ENCODE measurements around the gene CTAG1B. TPM values are rescaled to one million over a fixed set of nuclear protein-coding genes. Genes with fewer than 3 reads are reported as not detected.
"Not testable (repeated sequence)": the region's sequence is repeated elsewhere in the genome, so short reads cannot be mapped to it uniquely, and the experiment has no call there.

The CTAG1B gene
- total RNA-seq, 1 experiment from 2014 or later = not detected

DNA sequence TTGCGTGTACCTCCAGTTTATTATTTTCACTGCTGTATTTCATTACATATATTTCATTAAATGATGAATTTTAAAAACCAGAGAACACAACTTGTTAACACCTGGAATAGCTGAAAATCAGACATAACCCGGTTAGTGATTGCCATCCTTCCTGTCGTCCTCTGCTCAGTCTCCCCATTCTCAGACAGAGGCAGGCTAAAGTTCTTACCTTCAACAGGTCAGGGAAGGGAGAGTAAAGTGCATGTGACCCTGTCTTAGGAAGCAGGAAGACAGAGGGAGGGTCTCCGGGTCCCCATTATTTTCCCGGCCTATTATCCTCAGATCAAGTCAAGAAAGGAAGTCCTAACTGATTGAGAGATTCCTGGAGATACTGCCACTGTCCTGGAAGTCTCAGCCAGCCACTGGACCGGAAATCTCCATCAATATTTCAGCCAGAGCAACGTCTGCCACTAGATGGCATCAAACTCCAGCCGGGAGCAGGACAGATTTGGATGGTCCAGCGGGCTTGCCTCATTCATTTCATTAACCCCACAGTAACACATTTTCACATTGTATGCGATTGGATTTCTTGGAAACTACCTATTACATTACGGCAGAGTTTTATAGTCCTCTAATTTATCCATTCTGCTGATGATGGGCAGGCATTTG lies 1.8 kb upstream of the CTAG1B start:
- DNase-seq (ENCODE audit: low read depth) = not testable (repeated sequence)

- DNase-seq (ENCODE audit: low read depth) = not testable (repeated sequence)
Measured at GRCh38 chrX:154613586-154613985, 5.5 kb downstream of the CTAG1B start.

DNA sequence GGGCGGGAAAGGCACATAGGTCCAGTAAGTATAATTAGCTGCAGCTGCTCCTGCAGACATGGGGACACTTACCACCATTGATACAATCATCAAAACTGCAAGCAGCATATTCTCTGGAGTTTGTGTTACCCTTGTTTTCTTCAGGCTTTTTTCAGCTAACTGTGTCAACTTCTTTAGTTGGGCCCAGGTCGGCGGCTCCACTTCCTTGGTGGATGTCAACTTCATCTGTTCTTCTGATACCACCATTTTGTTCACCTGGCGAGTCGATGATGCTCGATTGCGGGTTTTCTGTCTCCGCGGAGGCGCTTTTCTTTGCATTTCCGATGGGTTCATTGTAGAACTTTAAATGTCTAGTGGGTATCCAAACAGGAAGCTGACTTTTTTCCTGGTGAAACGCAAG lies 7.9 kb downstream of the CTAG1B start:
- not testable (repeated sequence) for DNase-seq (ENCODE audit: low read depth)

GRCh38 chrX:154608823-154609222 lies 10.3 kb downstream of the CTAG1B start:
- DNase-seq (ENCODE audit: low read depth) = not testable (repeated sequence)

DNA sequence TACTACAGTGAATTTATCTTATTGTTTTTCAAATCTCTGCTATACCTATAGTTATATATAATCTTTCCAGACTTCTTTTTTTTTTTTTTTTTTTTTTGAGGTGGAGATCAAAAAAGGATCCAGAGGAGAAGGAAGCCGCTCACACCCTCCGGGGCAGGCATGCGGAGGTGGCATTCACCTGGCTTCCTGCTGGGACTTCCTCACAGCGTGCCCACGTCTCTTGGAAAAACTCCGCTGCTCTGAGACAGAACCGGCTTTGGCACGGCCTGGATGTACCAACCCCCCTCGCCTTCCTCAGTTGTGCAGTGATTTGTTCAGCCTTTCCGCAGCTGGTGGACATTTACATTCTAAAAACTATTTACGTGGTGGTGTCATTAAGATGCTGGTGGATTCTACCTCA lies 11.1 kb downstream of the CTAG1B start:
- DNase-seq (ENCODE audit: low read depth) = not testable (repeated sequence)

DNA sequence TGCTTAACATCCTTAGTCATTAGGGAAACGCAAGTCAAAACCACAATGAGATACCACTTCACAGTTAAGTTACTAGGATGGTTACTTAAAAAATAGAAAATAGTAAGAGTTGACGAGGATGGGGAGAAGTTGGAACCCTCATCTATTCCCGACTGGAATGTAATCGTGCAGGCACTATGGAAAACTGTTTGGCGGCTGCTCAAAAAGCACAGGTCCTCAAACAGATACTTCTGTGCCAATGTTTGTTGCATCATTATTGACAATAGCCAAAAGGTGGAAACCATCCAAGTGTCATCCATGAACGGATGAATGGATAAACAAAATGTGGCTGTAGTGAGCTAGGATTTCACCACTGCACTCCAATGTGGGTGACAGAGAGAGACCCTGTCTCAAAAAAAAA lies 11.7 kb downstream of the CTAG1B start:
- no peak for DNase-seq (ENCODE audit: low read depth)

DNA sequence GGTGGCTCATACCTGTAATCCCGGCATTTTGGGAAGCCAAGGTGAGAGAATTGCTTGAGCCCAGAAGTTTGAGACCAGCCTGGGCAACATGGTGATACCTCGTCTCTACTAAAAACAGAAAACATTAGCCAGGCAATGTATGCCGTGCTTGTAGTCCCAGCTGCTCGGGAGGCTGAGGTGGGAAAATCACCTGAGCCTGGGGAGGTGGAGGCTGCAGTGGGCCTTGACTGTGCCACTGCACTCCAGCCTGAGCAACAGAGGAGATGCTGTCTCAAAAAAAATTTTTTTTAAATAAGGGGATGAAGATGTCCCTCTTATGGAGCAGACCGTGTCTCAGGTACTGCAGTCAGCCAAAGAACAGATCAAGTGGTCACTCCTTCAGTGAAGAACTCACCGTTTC lies 13.5 kb downstream of the CTAG1B start:
- no peak for DNase-seq (ENCODE audit: low read depth)

GRCh38 chrX:154603438-154604430 lies 15.3 kb downstream of the CTAG1B start:
- DNase-seq (ENCODE audit: low read depth) = peak; percentile 80

GRCh38 chrX:154602766-154603437 lies 16.2 kb downstream of the CTAG1B start:
- DNase-seq (ENCODE audit: low read depth) = no peak

- DNase-seq (ENCODE audit: low read depth) = no peak
Measured at GRCh38 chrX:154602226-154602625, 16.9 kb downstream of the CTAG1B start.

DNA sequence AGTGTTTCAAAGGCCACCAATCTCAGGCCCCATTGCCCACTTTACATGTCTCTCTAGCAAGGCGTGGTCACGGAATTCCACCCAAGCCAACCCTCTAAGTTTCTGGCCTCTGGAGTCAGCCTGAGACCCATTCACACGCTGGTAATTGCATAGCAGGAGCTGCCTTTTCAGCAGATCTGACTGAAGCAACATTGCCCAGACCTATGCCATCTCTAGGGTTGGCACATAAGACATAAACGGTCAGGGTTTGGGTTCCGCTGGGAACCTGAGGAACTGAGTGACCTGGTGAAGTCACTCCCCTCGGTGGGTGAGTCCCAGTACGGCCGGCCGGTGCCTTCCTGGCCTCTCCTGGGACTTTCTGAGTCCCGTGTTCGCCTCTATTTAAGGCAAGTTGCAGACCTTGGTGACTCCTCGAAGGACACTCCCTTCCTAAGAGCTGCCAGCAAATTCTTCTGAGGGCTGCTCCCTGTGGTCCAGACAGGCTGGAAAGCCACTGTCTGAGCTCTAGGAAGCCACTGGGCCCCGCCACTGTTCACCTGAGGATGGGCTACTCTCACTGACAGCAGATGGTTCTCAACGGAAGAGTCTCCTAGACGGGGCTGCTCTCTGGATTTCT lies 18.2 kb downstream of the CTAG1B start:
- DNase-seq (ENCODE audit: low read depth) = peak; percentile 53

- no peak for DNase-seq (ENCODE audit: low read depth)
Measured at GRCh38 chrX:154599531-154599930, 19.6 kb downstream of the CTAG1B start.

DNA sequence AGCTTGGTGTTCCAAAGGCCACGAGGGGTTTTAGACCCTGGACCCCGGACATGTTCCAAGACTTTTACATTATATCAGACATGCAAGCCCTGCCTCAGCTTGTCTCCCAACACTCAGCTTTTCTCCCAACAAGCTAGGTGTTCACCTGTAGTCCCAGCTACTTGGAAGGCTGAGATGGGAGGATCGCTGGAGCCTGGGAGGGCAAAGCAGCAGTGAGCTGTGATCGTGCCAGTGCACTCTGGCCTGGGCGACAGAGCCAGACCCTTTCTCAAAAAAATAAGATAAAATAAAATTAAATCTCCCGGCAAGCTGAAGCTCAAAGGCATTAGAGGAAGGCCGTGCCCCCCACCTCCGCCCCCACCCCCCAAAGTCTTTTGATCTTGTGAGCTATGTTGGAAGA lies 20.4 kb downstream of the CTAG1B start:
- no peak for DNase-seq (ENCODE audit: low read depth)

DNA sequence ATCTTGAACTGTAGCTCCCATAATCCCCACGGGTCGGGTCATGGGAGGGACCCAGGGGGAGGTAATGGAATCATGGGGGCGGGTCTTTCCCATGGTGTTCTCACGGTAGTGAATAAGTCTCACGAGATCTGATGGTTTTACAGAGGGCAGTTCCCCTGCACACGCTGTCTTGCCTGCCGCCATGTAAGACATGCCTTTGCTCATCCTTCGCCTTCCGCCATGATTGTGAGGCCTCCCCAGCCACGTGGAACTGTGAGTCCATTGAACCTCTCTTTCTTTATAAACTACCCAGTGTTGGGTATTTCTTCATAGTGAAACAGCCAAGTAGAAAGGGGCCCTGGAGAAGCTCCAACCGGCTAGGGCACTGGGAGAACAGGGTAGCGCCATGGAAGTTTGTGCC lies 21.9 kb downstream of the CTAG1B start:
- no peak for DNase-seq (ENCODE audit: low read depth)

GRCh38 chrX:154596290-154596929 lies 22.7 kb downstream of the CTAG1B start:
- DNase-seq (ENCODE audit: low read depth) = peak; percentile 75

DNA sequence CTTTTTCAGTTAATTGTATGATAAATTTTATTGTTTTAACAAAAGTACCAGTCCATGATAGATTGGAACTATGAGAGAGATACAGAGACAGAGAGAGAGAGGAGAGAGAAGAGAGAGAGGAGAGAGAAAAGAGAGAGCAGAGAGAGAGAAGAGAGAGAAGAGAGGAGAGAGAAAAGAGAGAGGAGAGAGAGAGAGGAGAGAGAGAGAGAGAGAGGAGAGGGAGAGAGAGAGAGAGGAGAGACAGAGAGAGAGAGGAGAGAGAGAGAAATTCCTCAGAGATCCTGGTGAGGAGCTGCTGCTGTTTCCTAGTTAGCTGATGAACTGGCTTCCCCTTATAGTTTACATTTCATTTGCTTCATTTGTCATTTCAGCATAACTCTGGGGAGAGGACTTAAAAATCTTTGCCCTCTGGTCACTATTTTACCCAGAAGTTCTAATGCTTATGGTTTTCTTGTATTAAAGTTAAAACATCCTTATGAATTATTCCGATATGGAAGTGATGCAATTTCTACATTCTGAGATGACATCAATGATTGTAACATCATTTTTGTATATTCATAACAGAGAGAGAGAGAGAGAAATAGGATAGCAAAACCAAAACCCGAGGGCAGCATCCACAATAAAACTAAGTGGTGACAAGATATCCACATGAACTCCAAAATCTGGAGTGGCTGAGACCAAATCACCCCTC lies 23.4 kb downstream of the CTAG1B start:
- DNase-seq (ENCODE audit: low read depth) = no peak

DNA sequence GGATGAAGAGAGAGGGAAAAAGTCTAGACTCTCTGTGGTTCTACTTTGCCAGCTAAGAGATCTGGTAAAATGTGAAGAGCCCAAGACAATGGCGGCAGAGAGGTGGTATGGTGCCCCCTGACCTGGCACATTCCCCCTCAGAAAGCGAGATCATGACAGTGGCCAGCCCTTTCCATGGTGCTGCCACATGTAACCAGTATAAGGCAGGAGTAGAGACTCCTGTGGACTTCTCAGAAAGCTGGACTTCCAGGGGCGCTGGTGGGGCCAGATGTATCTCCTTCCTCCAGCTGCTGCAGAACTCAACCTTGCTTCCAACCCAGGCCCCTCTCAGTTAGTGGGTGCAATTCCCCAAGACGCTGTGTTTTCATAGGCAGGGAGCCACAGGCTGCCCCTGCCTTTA lies 24.6 kb downstream of the CTAG1B start:
- no peak for DNase-seq (ENCODE audit: low read depth)

GRCh38 chrX:154593201-154593600 lies 25.9 kb downstream of the CTAG1B start:
- DNase-seq (ENCODE audit: low read depth) = no peak

- DNase-seq (ENCODE audit: low read depth) = no peak
Measured at GRCh38 chrX:154592505-154592904, 26.6 kb downstream of the CTAG1B start.

DNA sequence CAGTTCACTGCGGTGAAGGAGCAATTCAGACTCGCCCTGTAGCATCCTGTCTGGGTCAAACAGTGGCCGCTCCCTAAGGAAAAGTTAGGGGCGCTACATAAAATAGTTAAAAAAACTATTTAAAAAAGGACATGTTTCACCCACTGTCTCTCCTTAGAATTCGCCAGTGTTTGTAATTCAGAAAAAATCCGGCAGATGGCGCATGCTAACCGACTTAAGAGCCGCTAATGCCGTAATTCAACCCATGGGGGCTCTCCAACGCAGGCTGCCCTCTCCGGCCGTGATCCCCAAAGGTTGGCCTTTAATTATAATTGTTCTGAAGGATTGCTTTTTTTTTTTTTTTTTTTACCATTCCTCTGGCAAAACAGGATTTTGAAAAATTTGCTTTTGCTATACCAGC lies 28.7 kb downstream of the CTAG1B start:
- DNase-seq (ENCODE audit: low read depth) = not testable (repeated sequence)
